GM12878 (cell line): ENCODE data around the gene RPS3. TPM values are rescaled to one million over a fixed set of nuclear protein-coding genes. Genes with fewer than 3 reads are reported as not detected.

Experiments used
- ATAC-seq: fragments of 200-7000 bp; cut with Tn5 transposase; 3 replicates; pipeline ENCODE4 v1.9.1; 2020; ENCODE audit warnings: mild to moderate bottlenecking, moderate library complexity
- BruUV-seq: library from RNA; stranded (reverse); fragments of 400-500 nt; replicated peaks from 2 replicates; lab custom pipeline; 2021; lab: Mats Ljungman, UMichigan
- CTCF ChIA-PET: fragments of 300-600 bp; sonication (Branson Sonifier 250); formaldehyde crosslinking; extraction: SDS; loops from one replicate; lab custom pipeline; 2021; ENCODE audit warnings: inconsistent platforms; lab: Yijun Ruan, JAX
- POLR2A ChIA-PET: fragments of 350-600 bp; formaldehyde crosslinking; extraction: SDS; loops from one replicate; lab custom pipeline; 2021; ENCODE audit warnings: inconsistent platforms; lab: Charles Lee
- RAD21 ChIA-PET: fragments of 300-600 bp; sonication (Branson Sonifier 250); formaldehyde crosslinking; loops from one replicate; lab custom pipeline; 2023; ENCODE audit warnings: antibody characterized with exemption; ENCODE audit not compliant: unreplicated experiment; lab: Charles Lee
- SMC1A ChIA-PET: fragments of 300-600 bp; sonication (Branson Sonifier 250); formaldehyde crosslinking; loops from one replicate; lab custom pipeline; 2023; ENCODE audit not compliant: unreplicated experiment, uncharacterized antibody; lab: Charles Lee
- DNase-seq: peaks from one replicate; pipeline ENCODE4 v3.0.0-alpha.2; 2011; ENCODE audit warnings: low read depth, low spot score
- FAIRE-seq: peaks from 3 replicates; lab custom pipeline; 2011; peaks lifted over from hg19 to GRCh38; lab: Jason Lieb, UNC
- H2AFZ ChIP-seq: 2 replicates; pipeline ENCODE4 v1.6.0; 2011; ENCODE audit warnings: low read depth, low read length, control low read depth; ENCODE audit not compliant: control insufficient read depth
- H3K27ac ChIP-seq: 2 replicates; pipeline ENCODE4 v1.5.1; 2011; ENCODE audit warnings: control low read depth; ENCODE audit not compliant: control insufficient read depth, insufficient read depth
- H3K27me3 ChIP-seq, 2 experiments: replicated peaks in 1 of 2; 2 replicates each; pipeline versions ENCODE4 v1.6.0 to v1.6.1; 2011; ENCODE audit warnings: low read length in 1 of 2; ENCODE audit not compliant: control insufficient read depth in 2 of 2, insufficient read depth in 2 of 2
- H3K36me3 ChIP-seq, 2 experiments: 2 replicates each; pipeline ENCODE4 v1.5.1; 2011; ENCODE audit warnings: low read length in 1 of 2; ENCODE audit not compliant: control insufficient read depth in 2 of 2, insufficient read depth in 2 of 2
- H3K4me1 ChIP-seq: 2 replicates; pipeline ENCODE4 v1.6.1; 2011; ENCODE audit warnings: mild to moderate bottlenecking, low read length, moderate library complexity, mixed read lengths; ENCODE audit not compliant: control insufficient read depth, insufficient read depth
- H3K4me2 ChIP-seq: 2 replicates; pipeline ENCODE4 v1.6.0; 2011; ENCODE audit warnings: control low read depth; ENCODE audit not compliant: control insufficient read depth, insufficient read depth
- H3K4me3 ChIP-seq: fragments of 200-600 bp; sonication (generic); 2 replicates; pipeline ENCODE4 v1.5.1; 2016
- H3K79me2 ChIP-seq: 2 replicates; pipeline ENCODE4 v1.6.0; 2011; ENCODE audit warnings: low read length; ENCODE audit not compliant: control insufficient read depth, insufficient read depth
- H3K9ac ChIP-seq: 2 replicates; pipeline ENCODE4 v1.8.0; 2011; ENCODE audit warnings: low read length, control low read depth, mixed read lengths; ENCODE audit not compliant: control insufficient read depth, insufficient read depth
- H3K9me3 ChIP-seq: replicated peaks from 3 replicates; pipeline ENCODE4 v1.5.1; 2011; ENCODE audit warnings: mild to moderate bottlenecking, low read length; ENCODE audit not compliant: control insufficient read depth, insufficient read depth
- H4K20me1 ChIP-seq: 2 replicates; pipeline ENCODE4 v1.6.0; 2011; ENCODE audit not compliant: control insufficient read depth, insufficient read depth
- ASH2L ChIP-seq: fragments of 300-600, 200-600 bp; sonication (generic); IDR thresholded peaks from 2 replicates; pipeline ENCODE4 v1.6.1; 2017; ENCODE audit warnings: low read depth, mild to moderate bottlenecking, borderline replicate concordance
- ATF7 ChIP-seq: fragments of 450-650 bp; IDR thresholded peaks from 2 replicates; pipeline ENCODE4 v1.6.1; 2016; ENCODE audit warnings: low read depth, mild to moderate bottlenecking
- BMI1 ChIP-seq: fragments of 450-650 bp; IDR thresholded peaks from 2 replicates; pipeline ENCODE4 v1.6.1; 2016; ENCODE audit warnings: mild to moderate bottlenecking, moderate library complexity, borderline replicate concordance
- CEBPB ChIP-seq, 2 experiments: fragments of 150-350 bp in 1 of 2; IDR thresholded peaks; 2 replicates each; pipeline ENCODE4 v1.6.1; 2012 to 2014; ENCODE audit warnings: low read depth in 2 of 2, low read length in 2 of 2, borderline replicate concordance in 1 of 2, inconsistent platforms in 1 of 2
- ESRRA ChIP-seq: IDR thresholded peaks from 2 replicates; pipeline ENCODE4 v1.6.1; 2012; ENCODE audit warnings: mild to moderate bottlenecking, low read length, improper control_type of control experiment
- HCFC1 ChIP-seq: fragments of 150-350 bp; IDR thresholded peaks from 2 replicates; pipeline ENCODE4 v1.6.1; 2014; ENCODE audit warnings: low read length
- HSF1 ChIP-seq: fragments of 150-350 bp; IDR thresholded peaks from 2 replicates; pipeline ENCODE4 v1.6.1; 2014; ENCODE audit warnings: mild to moderate bottlenecking, low read depth, low read length
- MXI1 ChIP-seq: fragments of 150-350 bp; IDR thresholded peaks from 2 replicates; pipeline ENCODE4 v1.6.1; 2011; ENCODE audit warnings: low read depth, mild to moderate bottlenecking, inconsistent platforms, low read length, improper control_type of control experiment
- NR2C2 ChIP-seq: IDR thresholded peaks from 2 replicates; pipeline ENCODE4 v1.6.1; 2011; ENCODE audit warnings: borderline replicate concordance, low read depth; ENCODE audit not compliant: control insufficient read depth, insufficient read length
- RB1 ChIP-seq: fragments of 450-650 bp; formaldehyde crosslinking; IDR thresholded peaks from 2 replicates; pipeline ENCODE4 v1.6.1; 2017; ENCODE audit warnings: mild to moderate bottlenecking, borderline replicate concordance
- SIX5 ChIP-seq: IDR thresholded peaks from 2 replicates; pipeline ENCODE4 v1.6.1; 2011; ENCODE audit warnings: mild to moderate bottlenecking, low read depth, low read length, moderate library complexity; ENCODE audit not compliant: severe bottlenecking
- SMAD1 ChIP-seq: fragments of 450-650 bp; IDR thresholded peaks from 2 replicates; pipeline ENCODE4 v1.6.1; 2018; ENCODE audit warnings: mild to moderate bottlenecking, low read depth; ENCODE audit not compliant: partially characterized antibody
- SMC3 ChIP-seq: IDR thresholded peaks from 2 replicates; pipeline ENCODE4 v1.6.1; 2011; ENCODE audit warnings: low read length, improper control_type of control experiment, borderline replicate concordance
- TAF1 ChIP-seq: IDR thresholded peaks from 2 replicates; pipeline ENCODE4 v1.6.1; 2011; ENCODE audit warnings: mild to moderate bottlenecking, low read depth, low read length, borderline replicate concordance
- WGBS: methylation state at CpG from one replicate; pipeline ENCODE4 v1.1.6; 2016; ENCODE audit warnings: low lambda C conversion rate; ENCODE audit not compliant: insufficient replicate concordance, insufficient coverage; ENCODE audit errors: missing lambda C conversion rate; 5-methylcytosine and 5-hydroxymethylcytosine counted together
- in situ Hi-C: fragments of 300-500 bp; cut with MboI; formaldehyde crosslinking; loops from 9 replicates; pipeline ENCODE4 v1.14.3; 2018; ENCODE audit warnings: mixed read lengths
- intact Hi-C: fragments of 100-400 bp; cut with micrococcal nuclease; formaldehyde crosslinking; loops from one replicate; pipeline ENCODE4 v1.14.2; 2022; ENCODE audit not compliant: unreplicated experiment
- polyA plus RNA-seq, 11 experiments: library from polyadenylated mRNA; depleted of rRNA in 4 of 11; unstranded in 6 of 11; stranded (reverse) in 5 of 11; fragments of >200 nt; fragmentation: Nextera tagmentation in 4 of 11; fragmentation: Illumina TruSeq in 1 of 11; extraction: Ambion mirVana in 4 of 11; extraction: Trizol in 1 of 11; gene quantifications; 1 replicate in 1 of 11; 2 replicates in 10 of 11; pipeline versions ENCODE4 v1.2.1 to v1.2.3, GENCODE V29; 2011 to 2016; ENCODE audit warnings: inconsistent platforms in 2 of 11, missing spikeins in 2 of 11, low read depth in 1 of 11
- total RNA-seq, 4 experiments: library from RNA; depleted of rRNA in 3 of 4; stranded (reverse); fragments of >200 nt in 3 of 4; fragmentation: Illumina TruSeq in 1 of 4; extraction: Trizol in 1 of 4; gene quantifications; 2 replicates each; pipeline versions ENCODE4 v1.2.1 to v1.2.3, GENCODE V29; 2013 to 2021

Gene RPS3
- total and polyA plus RNA-seq, 10 of the 15 experiments (the other 5 are each of a cell fraction or from before 2014, with no cell fraction given), result 2,127 to 9,556 (median 4,327) TPM

- Histone ChIP-seq H3K9me3 (no peaks in the 10 kb centered on the region; the same call in 2 of the 3 replicates), H3K27me3 (no peaks in the 10 kb centered on the region), H3K9ac (no peak overlapping the region), H4K20me1 (no peaks in the 10 kb centered on the region; the same call in 1 of the 2 replicates), H3K4me1 (no peaks in the 10 kb centered on the region), H3K4me2 (no peak overlapping the region), H3K36me3 (no peaks in the 10 kb centered on the region), H2AFZ (no peak overlapping the region), H3K79me2 (no peaks in the 10 kb centered on the region), H3K27ac (no peak overlapping the region), H3K4me3 (no peak overlapping the region)
- ChIA-PET CTCF (interaction anchor here (0.6 to 1.1 kb wide), 2 partner anchors 19 to 104 kb away, joined by 3 read pairs; no protein-coding TSS in a partner anchor), RAD21 (no interaction called here), POLR2A (no interaction called here), SMC1A (no interaction called here)
- intact Hi-C loops, result loop anchor here (10.0 kb wide), 1 partner anchor 255 kb away; no protein-coding TSS in a partner anchor
- WGBS, result 41% methylated on average over 11 of the region's 11 CpGs
- in situ Hi-C loops, result loop anchor here (5.0 kb wide), 1 partner anchor 83 kb away; no protein-coding TSS in a partner anchor
- TF ChIP-seq NR2C2 (no peak), RB1 (no peak), HCFC1 (no peak), HSF1 (no peak), SMAD1 (no peak), TAF1 (no peak)
- FAIRE-seq, result no peak
- no TSS peak for BruUV-seq
- no peak for ATAC-seq
- DNase-seq, result no peak
Measured at GRCh38 chr11:75449776-75450175, 50.5 kb downstream of the RPS3 start.

- BruUV-seq, result no TSS peak
Measured at GRCh38 chr11:75450236-75450635, 50.9 kb downstream of the RPS3 start.

More at GRCh38 chr11:75450236-75450635, 50.9 kb downstream of the RPS3 start:
- H3K9me3 ChIP-seq, result no peaks in the 10 kb centered on the region; the same call in 2 of the 3 replicates
- H3K4me2 ChIP-seq, result no peak overlapping the region
- 78% methylated on average over 6 of the region's 7 CpGs for WGBS
- CTCF ChIA-PET, result interaction anchor here (0.6 to 3.0 kb wide), 4 partner anchors 19 to 80 kb away, joined by 3 to 17 read pairs (median 5); no protein-coding TSS in a partner anchor
- no peak overlapping the region for H2AFZ ChIP-seq
- no peak overlapping the region for H3K4me3 ChIP-seq
- H4K20me1 ChIP-seq, result no peaks in the 10 kb centered on the region
- no peaks in the 10 kb centered on the region for H3K27me3 ChIP-seq
- FAIRE-seq (no peak), ATAC-seq (no peak), DNase-seq (no peak)
- H3K27ac ChIP-seq, result no peak overlapping the region
- POLR2A ChIA-PET, result no interaction called here
- intact Hi-C loops, result no loop called here
- no peaks in the 10 kb centered on the region for H3K79me2 ChIP-seq
- H3K4me1 ChIP-seq, result no peaks in the 10 kb centered on the region
- TF ChIP-seq SIX5 (no peak), CEBPB (IDR thresholded peaks at IDR 0.05; ENCODE audit: borderline replicate concordance in 1 of 2, low read depth in 2 of 2, low read length in 2 of 2) (no peak), BMI1 (no peak), ATF7 (no peak), SMC3 (no peak), ASH2L (no peak), MXI1 (no peak), NR2C2 (no peak), ESRRA (no peak)
- in situ Hi-C loops, result no loop called here
- RAD21 ChIA-PET, result no interaction called here
- SMC1A ChIA-PET, result interaction anchor here (1.7 kb wide), 1 partner anchor 83 kb away, joined by 5 read pairs; no protein-coding TSS in a partner anchor
- no peak overlapping the region for H3K9ac ChIP-seq
- H3K36me3 ChIP-seq, result no peaks in the 10 kb centered on the region
